Effector CD8-positive, alpha-beta T cell (primary cell): ENCODE data around the gene CTSS.
"Not testable (repeated sequence)": the region's sequence is repeated elsewhere in the genome, so short reads cannot be mapped to it uniquely, and the experiment has no call there.

Experiments
- DNase-seq: peaks from one replicate; lab custom pipeline; 2025; lab: John Stamatoyannopoulos, UW
- total RNA-seq, 4 experiments: gene quantifications; one replicate each; lab custom pipeline; 2026; lab: John Stamatoyannopoulos, UW

Gene CTSS
- 101 to 141 (median 114) reads per million in 4 experiments for total RNA-seq

DNA sequence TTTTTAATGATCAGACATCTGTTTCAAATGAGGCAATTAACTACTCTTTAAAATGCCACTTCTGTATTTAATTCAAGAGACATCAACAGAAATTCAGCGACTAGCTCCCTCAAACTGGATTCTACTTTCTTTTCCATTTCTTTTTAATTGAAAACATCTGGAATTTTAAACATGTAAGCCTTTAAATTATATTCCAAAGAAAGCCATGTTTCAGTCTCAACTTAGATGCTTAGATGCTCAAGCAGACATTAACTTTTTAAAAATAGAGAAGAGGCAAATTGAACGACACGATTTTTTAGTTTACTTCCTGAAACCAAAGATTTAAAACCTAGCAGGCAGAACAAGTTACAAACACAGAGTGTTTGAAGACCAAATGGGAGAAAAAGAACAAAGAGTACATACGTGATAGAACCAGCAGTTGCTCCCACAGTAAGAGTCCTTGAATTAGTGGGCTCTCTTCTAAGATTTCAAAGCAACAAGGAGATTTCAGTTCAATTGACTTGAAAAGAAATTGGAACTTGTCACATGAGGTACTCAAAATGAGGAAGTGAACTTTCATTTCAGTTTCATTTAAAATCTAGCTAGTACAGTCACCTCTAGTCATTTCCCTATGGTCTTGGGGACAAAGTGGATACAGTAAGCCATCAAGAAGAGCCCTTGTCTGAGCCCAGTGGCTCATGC lies at the start of gene CTSS:
Gene CTSS, minus strand, starts transcription at position 483 of the 681 bp plus-strand sequence. CDS start 1,015 bp downstream, outside the sequence.
- DNase-seq: no peak

DNA sequence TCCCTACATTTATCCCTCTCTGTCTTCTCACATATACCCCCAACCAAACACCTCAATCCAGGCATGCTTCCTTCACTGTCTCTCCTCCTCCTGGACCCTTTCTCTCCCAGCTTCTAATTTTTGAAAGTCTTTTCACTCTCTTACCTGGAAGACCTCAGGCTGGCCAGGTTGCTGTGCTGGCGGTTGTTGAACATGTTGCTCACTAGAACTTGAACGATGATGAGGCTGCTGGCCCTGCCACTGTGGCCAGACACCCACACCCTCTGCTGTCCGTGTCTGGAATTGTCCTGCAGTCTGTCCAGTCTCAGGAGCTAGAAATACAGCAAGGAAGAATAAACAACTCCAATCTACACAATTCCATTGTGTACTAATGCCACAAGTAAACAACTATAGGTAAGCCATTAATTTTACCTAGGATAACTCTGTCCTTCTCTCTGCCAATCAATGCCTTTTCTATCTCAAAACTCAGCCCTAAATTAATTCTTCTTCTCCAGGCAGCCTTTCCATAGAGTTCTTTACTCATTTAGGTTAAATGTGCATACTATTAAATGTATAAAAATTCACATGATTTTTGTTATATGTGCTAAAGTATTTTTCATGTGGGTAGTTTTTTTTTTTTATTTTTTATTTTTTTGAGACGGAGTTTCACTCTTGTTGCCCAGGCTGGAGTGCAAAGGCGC lies 47.6 kb upstream of the CTSS start:
- no peak for DNase-seq

GRCh38 chr1:150810958-150811659 lies 45.5 kb upstream of the CTSS start:
- no peak for DNase-seq

- DNase-seq: no peak
Observed at GRCh38 chr1:150809651-150810050, 44.1 kb upstream of the CTSS start.

- DNase-seq: no peak
Observed at GRCh38 chr1:150808846-150809245, 43.3 kb upstream of the CTSS start.

- DNase-seq: no peak
Observed at GRCh38 chr1:150808121-150808520, 42.5 kb upstream of the CTSS start, which contains the start of gene CTSK. TSS of gene CTSK (minus strand) at chr1:150808260. CDS start at chr1:150806805, 1,455 bp downstream.

- no peak for DNase-seq
Observed at GRCh38 chr1:150807249-150808023, 41.9 kb upstream of the CTSS start.

GRCh38 chr1:150805899-150806298 lies 40.3 kb upstream of the CTSS start:
- no peak for DNase-seq

- no peak for DNase-seq
Observed at GRCh38 chr1:150804671-150805070, 39.1 kb upstream of the CTSS start.

- no peak for DNase-seq
Observed at GRCh38 chr1:150799089-150799488, 33.5 kb upstream of the CTSS start.

GRCh38 chr1:150798525-150798924 lies 32.9 kb upstream of the CTSS start:
- no peak for DNase-seq

- no peak for DNase-seq
Observed at GRCh38 chr1:150796374-150796773, 30.8 kb upstream of the CTSS start.

GRCh38 chr1:150793778-150794177 lies 28.2 kb upstream of the CTSS start:
- DNase-seq: not testable (repeated sequence)

DNA sequence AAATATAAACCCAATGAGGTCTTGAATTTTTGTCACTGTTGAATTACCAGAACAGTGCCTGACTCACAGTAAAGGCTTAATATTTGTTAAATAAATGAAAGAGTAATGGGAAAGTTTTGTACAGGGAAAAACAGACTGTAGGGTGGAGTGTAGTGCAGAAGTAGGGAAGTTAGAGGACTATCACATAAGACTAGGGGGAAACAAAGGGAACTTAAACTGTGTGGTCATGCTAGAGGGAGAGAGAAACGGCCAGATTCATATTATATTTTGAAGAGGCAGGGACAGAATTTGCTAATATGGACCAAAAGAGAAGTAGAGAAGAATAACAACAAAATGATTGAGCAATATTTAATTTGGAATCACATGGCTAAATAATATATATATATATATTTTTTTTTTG lies 27.6 kb upstream of the CTSS start:
- DNase-seq: no peak

DNA sequence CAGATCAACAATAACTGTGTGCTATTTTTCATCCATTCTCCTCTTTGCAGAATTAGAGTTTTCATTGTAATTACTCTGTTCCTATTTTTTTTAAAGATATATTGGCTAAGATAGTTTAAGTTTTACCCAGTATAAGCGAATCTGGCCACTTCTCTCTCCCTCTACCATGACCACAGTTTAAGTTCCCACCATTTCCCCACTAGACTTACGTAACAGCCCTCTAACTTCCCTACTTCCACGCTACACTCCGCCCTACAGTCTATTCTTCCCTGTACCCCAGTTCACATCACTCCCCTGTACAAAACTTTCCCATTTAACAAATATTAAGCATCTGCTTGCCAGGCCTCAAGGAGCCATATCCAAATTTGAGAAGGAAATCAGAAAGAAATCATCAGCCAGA lies 26.0 kb upstream of the CTSS start:
- no peak for DNase-seq

DNA sequence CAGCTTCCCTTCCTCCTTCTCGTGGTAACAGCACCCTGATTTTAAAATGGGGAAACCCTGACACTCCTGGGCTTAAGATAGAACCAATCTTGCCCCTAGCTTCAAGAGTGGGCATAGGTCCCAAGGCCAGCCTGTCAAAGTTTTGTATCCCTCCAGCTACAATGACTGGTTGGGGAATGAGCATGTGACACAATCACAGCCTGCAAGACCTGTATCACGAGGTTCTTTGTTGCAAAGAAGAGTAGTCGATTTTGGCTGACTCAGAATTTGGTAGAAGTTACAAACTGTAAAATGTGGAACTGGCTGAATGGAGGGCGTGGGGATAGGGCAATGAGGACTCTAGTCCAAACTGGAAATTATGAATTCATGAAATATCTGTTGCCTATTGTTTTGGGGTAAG lies 23.8 kb upstream of the CTSS start:
- DNase-seq: no peak

DNA sequence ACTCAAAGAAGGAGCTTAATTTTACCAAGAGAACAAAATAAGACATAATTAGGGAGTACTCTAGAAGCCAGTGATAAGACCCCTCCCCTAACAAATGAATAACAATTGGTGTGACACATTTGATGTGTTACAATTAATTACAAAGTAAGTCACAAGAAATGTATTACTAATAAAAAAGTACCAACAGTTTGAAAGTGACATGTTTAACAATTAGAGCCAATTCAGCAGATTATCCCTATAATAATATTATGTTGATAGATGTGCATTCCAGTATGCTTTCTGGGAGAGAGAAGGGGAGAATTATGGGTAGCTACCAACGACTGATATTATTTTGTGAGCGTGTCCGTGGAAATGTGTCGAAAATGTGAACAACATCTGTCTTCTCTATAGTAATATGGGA lies 23.4 kb upstream of the CTSS start:
- no peak for DNase-seq

DNA sequence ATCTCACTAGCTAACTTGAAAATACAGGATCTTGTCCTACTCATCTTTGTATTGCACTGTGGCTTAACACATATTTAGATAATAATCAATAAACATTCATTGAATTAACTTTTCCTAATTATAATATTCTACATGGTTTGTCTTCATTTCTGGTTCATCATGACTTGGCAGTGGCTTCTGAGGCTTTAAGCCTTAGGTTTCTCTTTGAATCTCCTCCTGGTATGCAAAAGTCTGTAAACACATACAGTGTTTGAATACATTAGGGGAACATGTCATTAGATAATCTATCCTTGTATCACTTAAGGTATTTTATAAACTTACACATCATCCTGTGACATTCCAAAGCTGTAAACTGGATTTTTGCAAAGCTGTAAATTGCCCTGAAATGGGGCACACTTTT lies 21.9 kb upstream of the CTSS start:
- no peak for DNase-seq

DNA sequence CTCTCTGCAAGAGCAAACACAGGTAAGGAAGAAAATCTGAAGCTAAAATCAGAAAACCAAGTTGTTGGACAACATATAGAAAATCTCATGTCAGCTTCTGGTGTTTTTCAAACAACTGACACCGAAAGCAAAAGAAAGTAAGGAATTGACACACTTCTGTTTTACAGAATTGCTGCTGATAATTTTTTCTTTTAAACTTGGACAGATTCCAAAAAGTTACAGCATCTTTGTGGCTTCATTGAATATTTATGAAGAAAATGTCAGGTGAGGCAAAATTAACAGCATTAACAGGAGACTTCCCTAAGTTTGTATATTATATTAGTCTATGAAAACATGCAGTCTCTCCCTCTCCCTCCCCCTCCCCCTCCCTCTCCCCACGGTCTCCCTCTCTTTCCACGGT lies 14.9 kb upstream of the CTSS start:
- no peak for DNase-seq

GRCh38 chr1:150778409-150778808 lies 12.8 kb upstream of the CTSS start:
- DNase-seq: no peak

DNA sequence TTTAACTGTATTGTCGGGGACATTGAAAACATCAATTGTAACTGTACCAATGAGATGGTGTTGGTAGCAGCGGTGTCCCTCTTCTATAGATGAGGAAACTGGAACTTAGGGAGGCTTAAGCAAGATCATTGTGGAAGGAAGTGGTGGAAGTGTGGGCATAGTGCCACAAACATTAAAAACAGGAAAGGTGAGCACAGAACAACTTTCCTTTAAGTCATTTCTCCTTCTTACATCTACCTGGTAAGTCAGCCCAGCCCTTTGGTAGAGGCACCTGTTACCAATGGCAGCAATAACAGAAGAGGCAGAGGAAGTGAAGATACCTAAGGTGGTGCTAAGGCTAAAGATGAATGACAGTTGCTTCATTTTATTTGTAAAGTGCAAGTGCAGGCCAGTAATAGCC lies 12.0 kb upstream of the CTSS start:
- no peak for DNase-seq

GRCh38 chr1:150775931-150776505 lies 10.4 kb upstream of the CTSS start:
- not testable (repeated sequence) for DNase-seq
